ENCODE measurements around the gene CD99L2. TPM values are rescaled to one million over a fixed set of nuclear protein-coding genes. Genes with fewer than 3 reads are reported as not detected.

Gene CD99L2
- total and polyA plus RNA-seq, 2 of the 8 experiments (the other 6 are each of a cell fraction or from before 2014, with no cell fraction given), result 8.0 to 8.5 TPM

DNA sequence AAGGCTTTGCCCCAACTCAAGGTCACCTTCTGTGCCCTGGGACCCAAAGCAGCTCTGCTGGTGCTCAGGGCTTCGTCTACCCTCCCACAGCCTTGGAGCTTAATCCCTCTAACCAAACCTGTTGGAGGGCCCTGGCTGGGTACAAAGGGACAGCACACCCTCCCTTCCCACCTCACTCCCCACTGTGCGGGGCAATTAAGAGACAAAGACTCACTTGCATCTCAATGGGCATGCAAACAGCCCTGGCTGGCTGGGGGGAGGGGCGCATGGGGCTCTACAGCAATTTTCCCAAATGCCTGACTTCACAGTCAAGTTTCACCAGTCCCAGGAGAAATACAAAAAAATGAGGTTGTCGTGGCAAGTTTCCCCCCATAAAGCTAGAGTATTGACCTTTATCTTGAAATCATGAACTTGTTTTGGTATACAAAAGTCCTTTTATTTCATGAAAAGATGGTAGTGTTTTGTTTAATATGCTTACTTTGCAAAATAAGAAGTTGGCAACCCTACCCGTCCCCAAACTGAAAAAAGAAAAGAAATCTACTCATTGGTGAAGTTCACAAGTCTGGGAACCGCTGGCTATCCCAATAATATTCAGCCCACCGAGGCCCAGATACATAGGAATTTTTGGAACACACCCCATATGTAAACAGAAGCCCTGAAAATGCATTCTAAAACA, 4.1 kb upstream of the CD99L2 start (continued):
- no peak for TF ChIP-seq TEAD4 (IDR thresholded peaks at IDR 0.05; ENCODE audit: low read depth, low read length)
- TF ChIP-seq TBP (IDR thresholded peaks at IDR 0.05; ENCODE audit: low read depth, low read length), result peak; percentile 67; the same call in 1 of the 2 replicates
- TF ChIP-seq POLR2AphosphoS5 (IDR thresholded peaks at IDR 0.05; ENCODE audit: low read depth, low read length), result peak; percentile 60
- no peak for TF ChIP-seq FOSL1 (IDR thresholded peaks at IDR 0.05; ENCODE audit: insufficient read depth, low read depth, low read length)
- no peak for TF ChIP-seq JUN (IDR thresholded peaks at IDR 0.05; ENCODE audit: low read depth, low read length)
- TF ChIP-seq SIX5 (IDR thresholded peaks at IDR 0.05; ENCODE audit: low read depth, low read length), result no peak
